GM13976 (cell line): ENCODE measurements around the gene ANKRD27.

ENCODE experiments used
- DNase-seq: peaks from one replicate; pipeline ENCODE4 v3.0.0; 2012; ENCODE audit warnings: low spot score
- in situ Hi-C: fragments of 300-500 bp; cut with MboI; formaldehyde crosslinking; loops from one replicate; pipeline ENCODE4 v1.12.0; 2022; ENCODE audit warnings: low sequenced_read_pairs, mixed read lengths, inconsistent platforms; ENCODE audit not compliant: unreplicated experiment
- TF ChIP-seq, protein P1 (sequence below): IDR thresholded peaks from 2 replicates; pipeline ENCODE4 v1.5.1; 2012; ENCODE audit warnings: borderline replicate concordance, mild to moderate bottlenecking; ENCODE audit not compliant: insufficient read depth; ENCODE audit errors: extremely low read depth, missing control alignments, control extremely low read depth

Gene ANKRD27

DNA sequence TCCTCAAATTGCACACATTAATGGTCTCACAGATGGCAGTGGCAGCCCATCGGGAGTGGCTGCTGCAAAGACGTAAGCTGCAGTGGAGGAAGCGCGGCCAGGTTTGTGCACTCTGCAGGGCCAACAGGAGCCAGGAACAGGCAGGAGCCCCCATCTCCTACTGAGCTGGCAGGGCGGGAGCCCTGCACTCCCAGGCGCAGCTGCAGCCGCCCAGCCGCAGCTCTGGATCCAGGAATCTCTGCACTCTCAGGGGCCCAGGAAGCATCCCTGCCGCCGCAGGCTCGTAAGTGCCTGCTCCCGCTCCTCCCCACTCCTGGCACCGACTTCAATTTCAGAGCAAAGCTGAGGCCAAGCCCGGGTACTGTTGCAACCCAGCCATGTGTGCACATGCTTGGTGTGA is 37.5 kb downstream of the ANKRD27 start:
- in situ Hi-C loops: no loop called here

DNA sequence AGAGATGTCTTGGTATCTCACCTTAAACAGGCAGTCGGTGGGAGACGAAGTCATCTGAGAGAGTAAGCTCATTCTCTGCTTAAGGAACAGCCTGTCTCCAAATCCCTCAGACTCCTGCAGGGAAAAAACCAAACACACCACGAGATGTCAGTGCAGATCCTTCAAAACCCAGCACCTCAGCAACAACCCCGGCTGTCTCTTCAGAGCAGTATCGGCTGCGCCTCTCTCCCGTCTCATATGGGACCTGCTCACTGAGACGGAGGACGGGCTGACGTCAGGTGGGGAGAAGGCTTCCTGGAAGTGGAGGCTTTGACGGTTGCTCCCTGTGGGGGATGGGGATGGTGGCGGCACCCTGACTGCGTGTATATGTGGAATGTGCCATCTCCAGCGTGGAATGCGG is 43.6 kb downstream of the ANKRD27 start:
- TF ChIP-seq, protein P1, sequence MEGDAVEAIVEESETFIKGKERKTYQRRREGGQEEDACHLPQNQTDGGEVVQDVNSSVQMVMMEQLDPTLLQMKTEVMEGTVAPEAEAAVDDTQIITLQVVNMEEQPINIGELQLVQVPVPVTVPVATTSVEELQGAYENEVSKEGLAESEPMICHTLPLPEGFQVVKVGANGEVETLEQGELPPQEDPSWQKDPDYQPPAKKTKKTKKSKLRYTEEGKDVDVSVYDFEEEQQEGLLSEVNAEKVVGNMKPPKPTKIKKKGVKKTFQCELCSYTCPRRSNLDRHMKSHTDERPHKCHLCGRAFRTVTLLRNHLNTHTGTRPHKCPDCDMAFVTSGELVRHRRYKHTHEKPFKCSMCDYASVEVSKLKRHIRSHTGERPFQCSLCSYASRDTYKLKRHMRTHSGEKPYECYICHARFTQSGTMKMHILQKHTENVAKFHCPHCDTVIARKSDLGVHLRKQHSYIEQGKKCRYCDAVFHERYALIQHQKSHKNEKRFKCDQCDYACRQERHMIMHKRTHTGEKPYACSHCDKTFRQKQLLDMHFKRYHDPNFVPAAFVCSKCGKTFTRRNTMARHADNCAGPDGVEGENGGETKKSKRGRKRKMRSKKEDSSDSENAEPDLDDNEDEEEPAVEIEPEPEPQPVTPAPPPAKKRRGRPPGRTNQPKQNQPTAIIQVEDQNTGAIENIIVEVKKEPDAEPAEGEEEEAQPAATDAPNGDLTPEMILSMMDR: no peak
- in situ Hi-C loops: no loop called here
- no peak for DNase-seq

More for the DNA sequence above, 37.5 kb downstream of the ANKRD27 start:
- TF ChIP-seq, protein P1: no peak
- no peak for DNase-seq

DNA sequence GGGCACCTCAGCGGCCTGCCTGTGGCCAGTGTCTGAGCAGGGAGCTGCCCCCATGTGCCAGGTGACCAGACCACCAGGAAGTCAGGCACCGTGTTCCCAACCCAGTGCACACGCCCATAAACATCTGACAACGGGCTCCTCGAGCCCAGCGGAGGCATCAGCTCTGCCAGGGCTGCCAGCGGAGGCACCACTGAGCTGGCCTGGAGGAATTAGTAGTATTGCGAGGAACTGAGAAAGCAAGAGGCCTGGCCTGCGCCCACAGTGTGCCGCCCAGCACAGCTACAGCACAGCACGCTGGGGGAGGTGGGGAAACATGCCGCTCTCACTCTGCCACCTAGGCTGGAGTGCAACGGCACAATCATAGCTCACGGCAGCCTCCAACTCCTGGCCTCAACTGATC is 44.6 kb downstream of the ANKRD27 start:
- TF ChIP-seq, protein P1: no peak
- in situ Hi-C loops: no loop called here
- no peak for DNase-seq

DNA sequence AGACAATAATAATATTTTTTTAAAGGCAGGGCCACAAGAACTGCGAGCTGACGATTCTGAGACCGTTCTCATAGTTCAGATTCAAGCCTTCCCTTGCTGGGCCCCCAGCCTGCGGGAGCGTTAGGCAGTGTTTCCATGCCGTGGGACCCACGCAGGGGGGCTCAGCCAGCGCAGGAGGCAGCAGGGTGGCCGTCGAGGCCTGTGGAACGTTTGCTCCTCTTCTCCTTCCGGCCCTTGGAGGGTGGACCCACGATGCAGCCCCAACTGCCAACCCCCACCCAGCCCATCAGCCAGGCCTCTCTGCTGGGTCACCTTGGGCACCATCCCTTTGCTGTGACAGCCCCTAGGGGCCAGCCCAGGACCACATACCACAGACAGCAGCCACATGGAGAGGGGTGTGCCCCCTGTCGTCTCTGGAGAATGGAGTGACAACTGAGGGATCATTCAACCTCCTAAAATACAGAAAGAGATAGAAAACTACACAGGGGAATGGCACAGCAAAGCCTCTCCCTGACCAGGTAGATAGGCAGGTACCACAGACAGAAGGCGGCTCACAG is 47.2 kb downstream of the ANKRD27 start:
- in situ Hi-C loops: no loop called here
- no peak for DNase-seq
- TF ChIP-seq, protein P1: no peak

DNA sequence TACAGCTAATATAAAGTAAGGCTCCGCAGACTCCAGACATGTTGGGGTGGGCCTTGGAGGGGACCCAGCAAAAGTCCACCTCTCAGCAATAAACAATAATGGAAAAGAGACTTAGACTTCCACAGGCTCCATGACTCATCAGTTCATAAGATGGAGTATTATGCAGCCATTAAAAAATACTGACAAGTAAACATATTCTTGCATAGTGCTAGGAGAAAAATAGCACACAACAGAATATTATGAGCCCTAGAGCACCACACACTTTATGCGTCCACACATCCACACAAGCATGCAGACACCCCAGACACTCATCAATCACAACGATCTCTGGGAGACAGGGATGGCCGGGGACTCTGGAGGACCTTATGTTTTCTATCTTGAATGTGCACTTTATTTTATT is 48.0 kb downstream of the ANKRD27 start:
- DNase-seq: no peak
- in situ Hi-C loops: no loop called here
- TF ChIP-seq, protein P1: no peak

DNA sequence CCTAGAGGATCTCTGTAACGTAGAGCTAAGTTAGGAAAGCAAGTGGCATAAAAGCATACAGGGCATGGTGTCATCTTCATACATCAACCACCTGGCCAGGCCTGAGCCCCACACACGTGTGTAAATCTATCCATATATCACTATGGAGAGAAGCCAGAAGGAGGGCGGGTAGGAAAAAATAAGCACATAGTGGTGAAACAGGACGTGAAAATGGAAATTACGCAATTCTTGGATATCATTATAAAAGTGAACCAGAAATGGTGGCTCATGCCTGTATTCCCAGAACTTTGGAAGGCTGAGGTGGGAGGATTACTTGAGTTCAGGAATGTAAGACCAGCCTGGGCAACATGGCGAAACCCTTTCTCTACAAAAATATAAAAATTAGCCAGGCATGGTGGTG is 50.6 kb downstream of the ANKRD27 start:
- in situ Hi-C loops: no loop called here
- DNase-seq: no peak

More for the DNA sequence above, 50.6 kb downstream of the ANKRD27 start:
- TF ChIP-seq, protein P1: no peak
